ENCODE measurements around the gene CHAT. TPM values are rescaled to one million over a fixed set of nuclear protein-coding genes. Genes with fewer than 3 reads are reported as not detected.

CHAT gene
- total RNA-seq, 2 donors from 2014 or later, result 0.59 to 0.82 TPM

GRCh38 chr10:49694466-49694865, 80.6 kb downstream of the CHAT start:
- intact Hi-C loops (cut with DNase I, micrococcal nuclease), result no loop called here
- no peak for DNase-seq
- ATAC-seq, result no peak

GRCh38 chr10:49696311-49696710, 82.5 kb downstream of the CHAT start:
- ATAC-seq, result no peak
- DNase-seq, result no peak
- intact Hi-C loops (cut with DNase I, micrococcal nuclease), result no loop called here

- DNase-seq (no peak), ATAC-seq (no peak)
- intact Hi-C loops (cut with DNase I, micrococcal nuclease), result no loop called here
These were observed 84.8 kb downstream of the CHAT start for GRCh38 chr10:49698679-49699078.

- DNase-seq (no peak), ATAC-seq (no peak)
- intact Hi-C loops (cut with DNase I, micrococcal nuclease), result no loop called here
These were observed 86.4 kb downstream of the CHAT start for GRCh38 chr10:49700211-49700610.

- ATAC-seq (no peak), DNase-seq (no peak)
- intact Hi-C loops (cut with DNase I, micrococcal nuclease), result no loop called here
These were observed 87.2 kb downstream of the CHAT start for GRCh38 chr10:49700997-49701396.

GRCh38 chr10:49707585-49707984, 93.7 kb downstream of the CHAT start:
- intact Hi-C loops (cut with DNase I, micrococcal nuclease), result no loop called here
- DNase-seq, result no peak
- no peak for ATAC-seq

GRCh38 chr10:49709934-49710333, 96.1 kb downstream of the CHAT start:
- no peak for ATAC-seq
- no peak for DNase-seq
- intact Hi-C loops (cut with DNase I, micrococcal nuclease), result no loop called here

- DNase-seq (no peak), ATAC-seq (no peak)
- intact Hi-C loops (cut with DNase I, micrococcal nuclease), result no loop called here
These were observed 97.1 kb downstream of the CHAT start for GRCh38 chr10:49710966-49711365.

GRCh38 chr10:49711481-49711880, 97.6 kb downstream of the CHAT start:
- DNase-seq, result no peak
- intact Hi-C loops (cut with DNase I, micrococcal nuclease), result no loop called here
- no peak for ATAC-seq

- ATAC-seq, result no peak
- intact Hi-C loops (cut with DNase I, micrococcal nuclease), result no loop called here
- DNase-seq, result no peak
These were observed 99.4 kb downstream of the CHAT start for GRCh38 chr10:49713266-49713665.

Other genes with a start within 250 kb of the CHAT start
- gene DRGX, start 217.9 kb upstream of the CHAT start, total RNA-seq, result under 1 TPM in 1 of 2 donors, not detected in 1; 0.11 TPM
- 10 to 100 TPM; 16.4 to 24.5 TPM for gene ERCC6, start 74.9 kb upstream of the CHAT start, total RNA-seq
- under 1 TPM; 0.12 to 0.14 TPM for gene SLC18A3, start 3.7 kb upstream of the CHAT start, total RNA-seq
- gene C10orf53, start 65.6 kb downstream of the CHAT start, total RNA-seq, result not detected
- 1 to 10 TPM; 1.1 to 1.3 TPM for gene OGDHL, start 148.3 kb downstream of the CHAT start, total RNA-seq